ENCODE data around the gene UCK1.

Gene UCK1

DNA sequence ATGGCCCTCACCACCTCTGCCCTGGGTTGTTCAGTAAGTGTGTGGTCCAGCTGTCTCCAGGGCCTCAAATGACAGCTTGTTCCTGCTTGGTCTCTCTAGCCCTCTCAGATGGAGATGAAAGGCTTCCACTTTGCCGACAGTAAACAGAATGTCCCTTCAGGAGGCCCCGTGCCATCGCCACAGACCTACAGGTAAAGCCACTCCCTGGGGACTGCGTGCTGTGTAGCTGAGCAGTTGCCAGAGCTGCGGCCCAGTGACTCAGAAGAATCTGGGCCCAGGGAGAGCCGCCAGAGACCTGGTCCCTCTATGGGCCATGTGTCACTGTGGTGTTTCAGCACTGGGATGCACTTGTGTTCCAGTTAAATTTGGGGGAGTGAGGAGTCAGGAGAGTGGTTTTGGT is 39.0 kb downstream of the UCK1 start:
- no peak for DNase-seq

DNA sequence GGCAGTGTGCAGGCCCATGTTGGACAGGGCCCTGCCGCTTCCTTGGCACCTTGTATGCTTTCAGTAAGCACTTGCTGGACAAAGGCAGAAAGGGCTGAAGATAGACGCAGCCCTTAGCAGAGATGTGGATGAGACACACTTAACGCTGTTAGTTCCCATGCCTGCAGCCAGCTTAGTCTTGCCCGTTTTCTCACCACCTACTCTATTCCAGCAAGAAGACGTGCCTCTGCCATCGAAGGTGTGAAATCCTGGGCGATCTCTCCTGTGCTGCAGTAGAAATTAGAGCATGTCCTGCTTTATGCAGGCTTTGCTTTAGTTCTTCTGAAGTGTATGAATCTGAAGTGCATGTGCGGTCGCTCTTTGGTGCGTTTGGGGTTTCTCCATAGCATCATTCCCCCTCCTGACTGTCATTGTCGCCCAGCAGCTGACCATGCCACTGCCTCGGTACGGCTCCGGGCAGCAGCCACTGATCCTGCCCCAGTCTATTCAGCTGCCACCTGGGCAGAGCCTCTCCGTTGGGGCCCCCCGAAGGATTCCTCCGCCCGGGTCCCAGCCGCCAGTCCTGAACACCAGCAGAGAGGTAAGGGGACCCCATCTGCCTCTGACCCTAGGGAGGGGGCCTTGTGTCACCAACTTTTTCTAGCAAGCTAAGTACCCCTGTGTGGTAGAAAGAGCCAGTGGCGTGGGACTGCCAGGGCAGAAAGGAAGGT is 39.9 kb downstream of the UCK1 start:
- no peak for DNase-seq

DNA sequence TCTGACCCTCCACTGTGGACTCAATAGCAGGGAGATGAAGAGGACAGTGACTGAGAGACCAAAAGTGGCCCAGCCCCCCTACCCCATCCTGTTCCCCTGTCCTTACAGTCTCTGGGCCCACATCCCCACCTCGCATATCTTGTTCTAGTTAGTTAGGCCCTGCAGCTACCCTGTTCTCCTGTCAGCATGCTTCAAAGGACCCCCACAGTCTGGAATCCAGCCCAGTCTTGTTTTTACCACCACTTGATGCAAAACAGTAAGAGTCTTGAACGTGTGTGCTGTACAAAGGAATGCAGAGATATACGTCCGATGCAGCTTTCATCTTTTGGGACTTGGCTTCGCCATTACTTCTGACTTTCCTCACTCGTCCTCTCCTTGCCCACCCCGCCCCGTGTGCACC is 40.5 kb downstream of the UCK1 start:
- DNase-seq = no peak

DNA sequence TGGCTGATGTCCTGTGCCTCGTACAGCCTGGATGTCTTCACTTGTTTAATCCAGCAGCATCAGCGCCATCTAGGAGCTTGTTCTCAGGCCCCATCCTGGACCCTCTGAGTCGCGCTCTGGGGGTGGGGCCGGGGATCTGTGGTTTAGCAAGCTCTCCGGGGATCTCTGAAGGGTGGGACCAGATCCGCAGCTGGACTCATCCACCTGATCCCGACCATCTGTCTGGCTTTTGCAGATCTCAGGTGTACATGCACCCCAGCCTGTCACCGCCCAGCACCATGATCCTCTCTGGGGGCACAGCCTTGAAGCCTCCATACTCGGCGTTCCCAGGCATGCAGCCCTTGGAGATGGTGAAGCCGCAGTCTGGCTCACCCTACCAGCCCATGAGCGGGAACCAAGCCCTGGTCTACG is 43.4 kb downstream of the UCK1 start:
- no peak for DNase-seq

DNA sequence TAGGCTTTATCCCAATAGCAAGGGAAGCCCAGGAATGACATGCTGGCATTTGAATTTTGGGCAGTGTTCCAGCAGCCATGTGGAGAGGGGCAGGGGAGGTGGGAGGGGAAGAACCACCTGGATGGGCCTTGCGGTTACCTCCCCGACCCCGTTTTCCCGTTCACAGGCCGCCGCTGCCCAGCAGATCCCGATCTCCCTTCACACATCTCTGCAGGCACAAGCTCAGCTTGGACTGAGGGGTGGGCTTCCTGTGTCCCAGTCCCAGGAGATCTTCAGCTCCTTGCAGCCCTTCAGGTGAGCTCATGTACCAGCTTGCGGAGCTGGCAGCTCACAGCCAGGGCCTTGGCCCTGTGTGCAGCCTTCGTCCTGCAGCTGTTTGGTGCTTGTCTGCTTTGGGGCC is 44.1 kb downstream of the UCK1 start:
- no peak for DNase-seq

DNA sequence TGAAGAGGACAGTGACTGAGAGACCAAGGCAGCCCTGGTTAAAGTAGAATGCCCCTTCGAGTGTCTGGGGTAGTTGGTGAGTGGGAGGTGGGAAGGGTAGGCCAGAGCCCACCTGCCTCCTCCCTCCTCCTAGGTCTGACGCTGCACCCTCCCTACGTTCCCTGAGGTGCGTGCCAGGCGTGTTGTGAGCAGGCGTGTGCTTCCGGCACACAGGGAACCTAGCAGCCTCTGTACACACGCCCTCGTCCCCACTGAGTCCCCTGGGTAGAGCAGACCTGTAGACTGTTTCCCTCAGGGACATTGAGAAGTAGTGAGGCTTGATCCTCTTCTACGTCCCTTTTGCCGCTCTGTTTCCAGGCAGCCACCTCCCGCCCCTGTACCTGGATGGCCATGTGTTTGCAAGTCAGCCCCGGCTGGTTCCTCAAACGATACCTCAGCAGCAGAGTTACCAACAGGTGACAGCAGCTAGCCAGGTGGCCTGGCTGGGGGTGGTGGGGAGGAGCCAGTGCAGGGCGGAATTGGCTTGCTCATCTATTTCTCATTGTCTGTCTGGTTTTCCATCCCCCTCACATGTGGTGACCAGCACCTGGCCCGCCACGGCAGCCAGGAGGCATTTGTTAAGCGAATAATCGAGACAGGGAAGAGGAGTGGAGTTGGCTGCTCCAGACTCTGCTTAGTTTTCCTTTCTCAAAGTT is 45.2 kb downstream of the UCK1 start:
- DNase-seq = no peak

DNA sequence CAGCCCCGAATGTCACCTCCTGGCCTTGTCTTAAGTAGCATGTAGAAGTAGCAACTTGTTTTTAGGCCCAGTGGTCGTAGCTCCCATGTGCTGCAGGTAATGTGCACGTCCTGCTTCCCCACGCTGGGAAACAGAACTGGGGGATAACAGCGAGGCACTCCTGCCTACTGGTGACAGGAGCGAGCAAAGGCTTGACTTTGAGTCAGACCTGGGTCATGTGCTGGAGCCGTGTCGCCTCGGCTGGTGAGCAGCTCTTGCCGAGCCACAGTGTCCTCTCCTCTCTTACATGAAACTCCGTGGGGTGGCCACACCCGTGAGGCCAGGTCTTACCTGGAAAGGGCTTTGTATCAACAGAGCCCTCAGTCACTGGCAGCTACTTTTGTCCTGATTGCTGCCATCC is 45.9 kb downstream of the UCK1 start:
- DNase-seq = no peak

DNA sequence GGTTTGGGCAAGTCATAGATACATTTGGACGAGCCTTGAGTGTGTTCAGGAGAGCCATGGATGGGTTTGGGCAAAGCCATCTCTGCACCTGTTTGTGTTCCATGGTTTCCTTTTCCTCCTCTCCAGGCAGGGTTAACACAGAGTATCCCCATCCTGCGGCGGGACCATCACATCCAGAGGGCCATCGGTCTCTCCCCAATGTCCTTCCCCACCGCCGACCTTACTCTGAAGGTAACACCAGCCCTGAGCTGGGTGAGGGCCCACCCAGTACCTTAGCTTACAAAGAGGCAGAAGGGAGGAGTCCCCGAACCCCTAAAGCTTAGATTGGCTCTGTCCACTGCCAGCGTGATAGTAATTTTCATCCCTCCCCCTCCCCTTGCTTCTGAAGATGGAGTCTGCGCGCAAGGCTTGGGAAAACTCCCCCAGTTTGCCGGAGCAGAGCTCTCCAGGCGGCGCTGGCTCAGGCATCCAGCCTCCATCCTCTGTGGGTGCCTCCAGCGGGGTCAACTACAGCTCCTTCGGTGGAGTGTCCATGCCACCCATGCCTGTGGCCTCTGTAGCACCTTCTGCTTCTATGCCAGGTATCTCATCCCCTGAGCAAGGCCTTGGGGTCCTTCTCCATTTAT is 46.4 kb downstream of the UCK1 start:
- DNase-seq = no peak

DNA sequence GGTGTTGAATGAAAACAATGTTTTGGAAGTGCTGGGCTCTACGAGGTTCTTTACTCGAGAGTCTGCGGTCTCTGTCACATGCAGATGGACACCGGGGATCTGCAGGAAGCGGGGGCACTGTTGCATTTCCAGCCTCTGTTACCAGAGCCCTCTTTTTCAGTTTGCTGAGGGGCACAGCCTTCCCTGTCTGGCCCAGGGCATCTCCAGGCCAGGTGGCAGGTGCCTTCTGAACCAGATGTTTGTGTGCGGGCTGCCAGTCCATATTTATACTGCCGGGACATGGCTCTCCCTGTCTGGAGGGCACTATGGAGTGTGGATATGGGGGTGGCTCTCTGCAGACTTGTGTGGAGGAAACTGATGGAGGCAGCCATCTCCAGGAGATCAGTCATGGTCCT is 47.0 kb downstream of the UCK1 start:
- no peak for DNase-seq

DNA sequence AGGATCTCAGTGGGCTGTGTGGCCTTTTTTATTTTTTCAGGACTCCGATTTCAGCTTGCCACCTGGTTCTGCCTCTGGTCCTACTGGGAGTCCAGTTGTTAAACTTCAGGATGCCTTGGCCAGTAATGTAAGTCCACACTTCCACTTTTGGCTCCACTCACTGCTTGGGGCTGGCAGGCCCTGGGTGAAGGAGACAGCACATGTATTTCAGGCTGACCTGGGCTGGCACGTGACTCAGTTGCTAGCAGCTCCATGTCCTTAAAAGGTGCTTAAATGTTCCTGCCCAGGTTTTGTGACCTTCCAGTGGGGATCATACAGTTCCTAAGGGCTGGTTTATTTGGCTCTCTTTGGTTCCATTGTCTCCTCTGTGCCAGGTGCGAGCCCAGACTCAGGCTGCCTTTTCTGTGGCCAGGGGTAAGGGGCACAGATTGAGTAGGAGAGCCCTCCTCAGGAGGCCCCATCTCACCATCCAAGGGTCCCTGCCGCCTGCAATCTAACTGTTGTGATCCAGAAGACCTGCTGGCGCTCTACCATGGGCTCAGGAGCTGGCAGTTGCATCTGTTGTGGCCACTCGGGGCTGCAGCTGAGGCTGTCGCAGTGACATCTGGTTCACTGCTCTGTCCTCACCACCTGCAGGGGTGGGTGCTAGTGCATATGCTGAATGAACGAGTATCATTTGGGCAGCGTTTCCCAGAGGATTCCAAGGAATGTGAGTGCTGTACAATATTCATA is 47.6 kb downstream of the UCK1 start:
- no peak for DNase-seq

DNA sequence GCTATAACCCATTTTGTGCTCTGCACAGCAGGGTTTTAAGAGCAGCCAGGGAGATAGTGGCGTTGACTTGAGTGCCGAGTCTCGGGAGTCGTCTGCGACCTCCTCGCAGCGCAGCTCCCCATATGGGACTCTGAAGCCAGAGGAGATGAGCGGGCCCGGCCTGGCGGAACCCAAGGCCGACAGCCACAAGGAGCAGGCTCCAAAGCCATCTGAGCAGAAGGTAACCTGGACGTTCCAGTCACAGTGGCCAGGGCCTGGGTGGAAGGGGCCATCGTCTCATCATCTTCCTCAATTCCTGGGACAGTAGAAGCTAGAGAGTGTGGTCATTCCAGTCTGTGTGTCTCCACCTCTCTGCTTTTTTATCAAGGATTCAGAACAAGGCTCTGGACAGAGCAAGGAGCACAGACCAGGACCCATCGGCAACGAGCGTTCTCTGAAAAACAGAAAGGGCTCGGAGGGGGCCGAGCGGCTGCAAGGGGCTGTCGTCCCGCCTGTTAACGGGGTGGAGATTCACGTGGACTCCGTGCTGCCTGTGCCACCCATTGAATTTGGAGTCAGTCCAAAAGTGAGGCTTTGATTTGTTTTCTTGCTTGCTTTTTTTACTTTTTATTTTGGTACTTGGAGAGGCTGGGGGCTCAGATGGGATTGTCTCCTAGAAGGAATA is 48.6 kb downstream of the UCK1 start:
- no peak for DNase-seq

DNA sequence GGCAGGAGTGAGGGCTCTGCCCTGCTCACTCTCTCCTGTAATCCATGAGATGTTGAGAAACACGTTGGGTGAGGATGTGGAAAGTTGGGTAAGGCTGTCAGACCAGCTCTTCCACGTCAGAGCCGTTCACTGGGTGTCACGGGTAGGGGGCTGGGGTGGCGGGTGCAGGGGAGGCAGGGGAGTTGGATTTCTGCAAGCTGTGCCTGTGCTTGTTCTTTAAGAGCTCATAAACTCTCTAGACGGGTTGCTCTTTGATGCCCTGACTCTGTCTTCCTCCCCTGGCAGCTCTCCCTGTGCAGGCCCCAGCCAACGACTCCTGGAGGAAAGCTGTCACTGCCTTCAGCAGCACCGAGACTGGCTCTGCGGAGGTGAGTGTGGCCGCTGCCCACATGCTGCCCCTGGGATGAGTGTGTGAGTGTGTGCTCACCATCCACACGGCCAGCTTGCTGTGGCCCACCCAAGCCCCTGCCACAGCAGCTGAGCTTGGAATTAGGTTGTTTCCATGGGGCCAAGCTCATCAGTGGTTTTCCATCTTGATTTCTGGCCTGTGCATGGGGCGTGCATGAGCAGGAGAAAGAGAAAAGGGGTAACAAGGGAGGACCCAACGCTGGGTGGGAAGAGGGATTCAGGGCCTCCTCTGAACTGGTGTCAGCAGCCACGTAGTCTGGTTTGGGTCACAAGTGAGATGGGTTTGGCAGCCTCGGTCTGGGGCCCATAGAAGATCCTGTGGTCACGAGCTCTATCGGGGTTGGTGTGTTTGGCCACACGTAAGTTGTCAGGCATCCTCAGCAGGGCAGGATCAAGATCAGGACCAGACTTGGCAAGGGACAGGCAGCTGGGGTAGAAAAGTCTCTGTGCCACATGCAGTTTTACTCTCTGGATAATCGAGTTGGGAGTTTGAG is 49.4 kb downstream of the UCK1 start:
- no peak for DNase-seq

DNA sequence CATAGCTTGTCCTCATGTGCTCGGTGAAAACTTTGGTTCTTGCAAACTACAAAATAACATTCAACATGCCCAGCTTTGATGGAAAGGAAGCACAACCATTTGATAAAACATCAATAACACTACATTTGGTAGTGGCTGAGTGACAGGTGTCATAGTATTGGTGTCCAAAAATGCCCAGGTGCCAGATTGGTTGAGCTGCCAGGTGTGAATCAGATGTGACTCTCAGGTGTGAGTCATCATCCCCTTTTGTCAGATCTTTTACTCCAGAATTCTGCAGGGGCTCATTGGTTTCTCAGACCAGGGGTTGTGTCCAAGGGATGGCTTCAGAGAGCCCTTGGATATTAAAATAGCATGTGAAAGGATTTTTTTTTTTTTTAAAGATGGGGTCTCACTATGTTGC is 50.8 kb downstream of the UCK1 start:
- no peak for DNase-seq

DNA sequence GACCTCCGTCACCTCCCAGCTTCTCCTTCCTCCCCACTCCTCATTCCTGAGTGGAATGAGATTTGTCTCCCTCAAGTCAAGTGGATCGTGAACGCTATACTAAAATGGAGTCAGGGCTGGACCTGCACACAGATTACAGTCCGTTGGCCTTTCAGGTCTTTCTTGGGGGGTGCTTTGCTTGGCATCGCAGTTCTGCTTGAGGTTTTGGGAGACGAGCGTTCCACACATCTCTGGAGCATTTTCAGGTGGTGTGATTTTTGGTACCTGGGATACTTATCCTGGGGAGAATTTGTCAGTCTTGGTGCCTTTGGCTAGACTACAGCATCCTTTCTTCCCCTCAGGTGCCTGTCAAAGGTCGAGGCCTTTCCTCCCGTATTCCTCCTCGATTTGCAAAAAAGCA is 52.2 kb downstream of the UCK1 start:
- DNase-seq = no peak

DNA sequence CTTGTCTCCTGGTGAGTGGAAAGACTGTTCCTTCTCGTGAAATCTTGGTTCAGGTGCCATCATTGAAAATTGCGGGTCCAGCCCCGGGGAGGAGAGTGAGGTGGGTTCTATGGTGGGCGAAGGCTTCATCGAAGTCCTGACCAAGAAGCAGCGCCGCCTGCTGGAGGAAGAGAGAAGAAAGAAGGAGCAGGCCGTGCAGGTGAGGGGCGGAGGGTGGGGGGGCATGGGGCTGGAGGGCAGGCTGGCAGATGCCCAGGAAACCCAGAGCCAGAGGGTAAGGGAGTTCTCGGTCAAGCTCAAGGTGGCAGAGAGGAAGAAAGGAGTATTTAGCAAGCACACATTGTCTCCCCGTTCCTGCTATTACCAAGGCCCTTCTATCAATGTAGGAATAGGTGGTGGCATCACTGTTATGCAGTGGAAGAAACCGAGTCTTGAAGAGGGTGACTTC is 52.6 kb downstream of the UCK1 start:
- DNase-seq = peak; percentile 64

DNA sequence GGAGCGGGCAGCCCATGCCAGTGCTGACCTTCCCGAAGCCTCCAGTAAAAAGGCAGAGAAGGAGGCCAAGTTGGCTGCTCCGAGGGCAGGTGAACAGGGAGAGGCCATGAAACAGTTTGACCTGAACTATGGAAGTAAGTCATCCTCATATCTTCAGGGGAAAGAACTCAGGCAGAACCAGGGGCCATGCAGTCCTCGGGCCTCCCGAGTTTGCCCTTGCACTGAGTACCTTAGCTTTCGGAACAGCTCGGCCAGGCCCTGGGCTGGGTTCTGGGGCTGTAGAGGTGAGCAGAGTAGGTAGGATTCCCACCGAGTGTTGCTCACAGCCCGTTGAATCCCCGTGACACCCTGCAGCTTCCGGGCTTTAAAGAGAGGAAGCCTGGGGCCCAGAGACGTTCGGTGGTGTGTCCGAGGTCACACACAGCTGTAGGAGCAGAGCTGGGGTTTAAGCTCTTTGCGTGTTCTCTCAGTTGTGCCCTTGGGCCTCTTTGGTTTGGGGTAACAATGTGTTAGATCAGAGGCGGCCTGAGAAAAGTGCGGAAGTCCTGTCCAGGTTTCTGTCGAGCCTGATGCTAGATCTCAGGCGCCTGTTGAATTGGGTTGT is 53.1 kb downstream of the UCK1 start:
- no peak for DNase-seq

DNA sequence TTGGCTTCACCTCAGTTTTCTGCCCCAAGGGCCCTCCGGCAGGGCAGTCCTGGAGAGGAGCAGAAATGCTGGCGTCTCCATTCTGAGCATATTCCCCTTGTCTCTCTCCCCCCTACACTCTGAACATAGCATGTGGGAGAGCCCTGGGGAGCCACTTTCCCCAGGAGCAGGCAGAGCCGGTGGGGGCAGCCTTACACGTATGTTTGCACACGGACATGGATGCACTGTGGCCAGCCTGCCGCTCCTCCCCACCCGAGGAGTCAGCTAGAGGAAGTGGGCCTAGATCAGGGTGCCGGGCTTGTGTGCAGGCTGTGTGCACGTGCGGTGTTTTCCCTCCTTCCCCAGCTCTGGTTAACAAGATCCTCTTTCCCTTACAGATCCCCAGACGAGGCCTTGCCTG is 53.7 kb downstream of the UCK1 start:
- no peak for DNase-seq

DNA sequence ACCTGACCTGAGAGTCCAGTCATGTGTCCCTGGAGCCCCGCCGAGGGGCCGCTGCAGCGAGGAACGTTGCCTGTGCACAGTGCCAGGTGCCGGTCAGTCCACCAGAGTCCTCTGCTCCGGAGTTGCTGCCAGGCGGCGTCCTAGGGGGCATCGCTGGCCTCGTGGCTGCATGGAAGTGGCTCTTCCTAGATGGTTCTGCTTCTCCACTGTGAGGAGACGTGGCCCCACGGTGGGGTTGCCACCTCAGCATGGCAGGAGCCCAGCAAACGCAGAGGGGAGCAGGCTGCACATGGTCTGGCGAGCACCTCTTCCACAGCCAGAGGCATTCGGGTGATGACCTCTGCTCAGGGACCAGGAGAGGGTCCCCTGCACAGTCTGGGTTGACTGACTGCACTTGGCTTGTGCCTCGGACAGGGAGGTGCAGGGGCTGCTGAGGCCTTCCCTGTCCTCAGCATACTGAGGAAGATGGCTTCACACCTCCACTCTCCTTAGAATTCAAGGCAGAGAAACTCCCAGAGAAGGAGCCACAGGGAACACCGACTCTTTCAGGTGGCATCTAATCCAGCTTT is 54.2 kb downstream of the UCK1 start:
- no peak for DNase-seq

DNA sequence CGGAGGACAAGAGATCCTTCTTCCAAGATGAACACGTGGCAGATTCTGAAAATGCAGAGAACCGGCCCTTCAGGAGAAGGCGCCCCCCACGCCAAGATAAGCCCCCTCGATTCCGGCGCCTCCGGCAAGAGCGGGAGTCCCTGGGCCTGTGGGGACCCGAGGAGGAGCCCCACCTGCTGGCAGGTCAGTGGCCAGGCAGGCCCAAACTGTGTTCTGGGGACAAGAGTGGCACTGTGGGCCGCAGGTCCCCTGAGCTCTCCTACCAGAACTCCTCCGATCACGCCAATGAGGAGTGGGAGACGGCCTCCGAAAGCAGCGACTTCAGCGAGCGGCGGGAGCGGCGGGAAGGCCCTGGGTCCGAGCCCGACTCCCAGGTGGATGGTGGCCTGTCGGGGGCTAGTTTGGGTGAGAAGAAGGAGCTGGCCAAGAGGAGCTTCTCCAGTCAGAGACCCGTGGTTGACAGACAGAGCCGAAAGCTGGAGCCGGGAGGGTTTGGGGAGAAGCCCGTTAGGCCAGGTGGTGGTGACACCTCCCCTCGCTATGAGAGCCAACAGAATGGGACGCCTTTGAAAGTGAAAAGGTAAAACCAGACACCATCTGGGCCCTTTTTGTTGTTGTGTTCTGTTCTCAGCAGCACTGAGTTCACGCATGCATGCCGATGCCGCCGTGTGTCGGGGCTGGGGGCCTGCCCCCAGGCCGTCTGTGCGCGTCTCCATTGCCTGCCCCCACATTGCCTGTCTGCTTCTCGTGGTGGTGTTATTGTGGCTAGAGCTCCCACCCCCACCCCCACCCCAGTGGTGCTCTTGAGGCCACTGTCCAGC is 54.9 kb downstream of the UCK1 start:
- DNase-seq = no peak

All from stimulated activated CD4-positive, alpha-beta T cell treated with anti-CD3 and anti-CD28 coated beads, Interleukin-4, amount 100 ng/mL, for 24 hours (primary cell).